Effector memory CD4-positive, alpha-beta T cell (primary cell): ENCODE results near the gene CCNJ.
"Not testable (repeated sequence)": the region's sequence is repeated elsewhere in the genome, so short reads cannot be mapped to it uniquely, and the experiment has no call there.

ENCODE experiments used
- DNase-seq, 3 donors: peaks; one replicate each; pipeline ENCODE4 v3.0.0-alpha.2; 2020
- H3K27ac ChIP-seq: 2 replicates; pipeline ENCODE4 v1.7.0; 2013; ENCODE audit warnings: mild to moderate bottlenecking, low read length, moderate library complexity; ENCODE audit not compliant: insufficient read depth, poor library complexity, severe bottlenecking
- H3K27me3 ChIP-seq: replicated peaks from 2 replicates; pipeline ENCODE4 v1.7.0; 2013; ENCODE audit warnings: mild to moderate bottlenecking, low read length; ENCODE audit not compliant: insufficient read depth, control insufficient read depth, poor library complexity, severe bottlenecking
- H3K36me3 ChIP-seq: 2 replicates; pipeline ENCODE4 v1.7.0; 2013; ENCODE audit warnings: mild to moderate bottlenecking, low read length, moderate library complexity; ENCODE audit not compliant: control insufficient read depth, insufficient read depth
- H3K4me1 ChIP-seq: 2 replicates; pipeline ENCODE4 v1.7.0; 2013; ENCODE audit warnings: low read length, mild to moderate bottlenecking; ENCODE audit not compliant: control insufficient read depth, insufficient read depth, poor library complexity, severe bottlenecking
- H3K4me3 ChIP-seq: 2 replicates; pipeline ENCODE4 v1.7.0; 2013; ENCODE audit warnings: low read length, low read depth, mild to moderate bottlenecking; ENCODE audit not compliant: insufficient read depth, poor library complexity, severe bottlenecking
- H3K9me3 ChIP-seq: 2 replicates; pipeline ENCODE4 v1.7.0; 2013; ENCODE audit warnings: mild to moderate bottlenecking, low read length, moderate library complexity; ENCODE audit not compliant: control insufficient read depth

CCNJ gene

GRCh38 chr10:96034625-96035024 is 8.8 kb upstream of the CCNJ start:
- no peak overlapping the region for H3K27ac ChIP-seq
- H3K4me1 ChIP-seq, result no peaks in the 10 kb centered on the region
- no peak for DNase-seq
- peaks cover 2% of the 10 kb centered on the region for H3K36me3 ChIP-seq
- no peaks in the 10 kb centered on the region for H3K27me3 ChIP-seq
- no peak overlapping the region for H3K4me3 ChIP-seq
- H3K9me3 ChIP-seq, result no peaks in the 10 kb centered on the region

- DNase-seq, result no peak
- H3K4me3 ChIP-seq, result no peak overlapping the region
- no peaks in the 10 kb centered on the region for H3K27me3 ChIP-seq
- H3K4me1 ChIP-seq, result peaks cover 4% of the 10 kb centered on the region
- H3K36me3 ChIP-seq, result peaks cover 2% of the 10 kb centered on the region
- no peaks in the 10 kb centered on the region for H3K9me3 ChIP-seq
- H3K27ac ChIP-seq, result no peak overlapping the region
Measured at GRCh38 chr10:96038476-96039387, 4.7 kb upstream of the CCNJ start.

GRCh38 chr10:96041146-96041545 is 2.2 kb upstream of the CCNJ start:
- Histone ChIP-seq H3K4me3 (no peak overlapping the region), H3K9me3 (no peaks in the 10 kb centered on the region)
- no peak for DNase-seq

GRCh38 chr10:96043893-96044715 is 721 bp downstream of the CCNJ start:
- peak in 2 of 3 donors; percentile 13 to 19 for DNase-seq
- H3K27me3 ChIP-seq, result no peaks in the 10 kb centered on the region
- H3K9me3 ChIP-seq, result no peaks in the 10 kb centered on the region
- peak overlapping the region; percentile 89 for H3K4me3 ChIP-seq
- peak overlapping the region; percentile 72 for H3K27ac ChIP-seq
- H3K4me1 ChIP-seq, result peaks cover 4% of the 10 kb centered on the region
- no peaks in the 10 kb centered on the region for H3K36me3 ChIP-seq

More at GRCh38 chr10:96041146-96041545, 2.2 kb upstream of the CCNJ start:
- peaks cover 2% of the 10 kb centered on the region for H3K36me3 ChIP-seq
- peaks cover 4% of the 10 kb centered on the region for H3K4me1 ChIP-seq
- H3K27me3 ChIP-seq, result no peaks in the 10 kb centered on the region
- H3K27ac ChIP-seq, result no peak overlapping the region

- no peak for DNase-seq
- no peak overlapping the region for H3K27ac ChIP-seq
- no peak overlapping the region for H3K4me3 ChIP-seq
- peaks cover 4% of the 10 kb centered on the region for H3K4me1 ChIP-seq
- H3K36me3 ChIP-seq, result no peaks in the 10 kb centered on the region
- H3K9me3 ChIP-seq, result no peaks in the 10 kb centered on the region
- no peaks in the 10 kb centered on the region for H3K27me3 ChIP-seq
Measured at GRCh38 chr10:96044736-96045135, 1.4 kb downstream of the CCNJ start.

- no peak overlapping the region for H3K4me3 ChIP-seq
- no peak for DNase-seq
- H3K27me3 ChIP-seq, result no peaks in the 10 kb centered on the region
- no peaks in the 10 kb centered on the region for H3K36me3 ChIP-seq
- H3K27ac ChIP-seq, result no peak overlapping the region
- no peaks in the 10 kb centered on the region for H3K9me3 ChIP-seq
- H3K4me1 ChIP-seq, result peaks cover 4% of the 10 kb centered on the region
Measured at GRCh38 chr10:96046546-96046945, 3.2 kb downstream of the CCNJ start.

- no peak for DNase-seq
- Histone ChIP-seq H3K27ac (no peak overlapping the region), H3K36me3 (no peaks in the 10 kb centered on the region), H3K4me1 (peaks cover 4% of the 10 kb centered on the region), H3K4me3 (no peak overlapping the region), H3K27me3 (no peaks in the 10 kb centered on the region), H3K9me3 (no peaks in the 10 kb centered on the region)
Measured at GRCh38 chr10:96047004-96047649, 3.7 kb downstream of the CCNJ start.

- H3K9me3 ChIP-seq, H3K27ac ChIP-seq, H3K27me3 ChIP-seq, H3K4me1 ChIP-seq, DNase-seq, H3K4me3 ChIP-seq, H3K36me3 ChIP-seq: not testable (repeated sequence)
Measured at GRCh38 chr10:96047925-96048324, 4.5 kb downstream of the CCNJ start.

- no peaks in the 10 kb centered on the region for H3K4me1 ChIP-seq
- no peaks in the 10 kb centered on the region for H3K27me3 ChIP-seq
- H3K9me3 ChIP-seq, result no peaks in the 10 kb centered on the region
Measured at GRCh38 chr10:96049340-96049739, 6.0 kb downstream of the CCNJ start.

More at GRCh38 chr10:96049340-96049739, 6.0 kb downstream of the CCNJ start:
- no peak overlapping the region for H3K4me3 ChIP-seq
- H3K27ac ChIP-seq, result no peak overlapping the region
- H3K36me3 ChIP-seq, result peaks cover 5% of the 10 kb centered on the region
- DNase-seq, result no peak
